Measurements from ENCODE around the gene MMP15.

The MMP15 gene

GRCh38 chr16:57984443-57985203 lies 40.9 kb upstream of the MMP15 start:
- Histone ChIP-seq H3K4me1 (ENCODE audit: insufficient read depth, low read length, severe bottlenecking) (no peaks in the 10 kb centered on the region), H3F3A (ENCODE audit: insufficient read depth, low read length) (no peaks in the 10 kb centered on the region), H3K9me2 (ENCODE audit: low read depth, low read length) (no peaks in the 10 kb centered on the region), H3K79me2 (ENCODE audit: insufficient read depth, low read length) (no peaks in the 10 kb centered on the region), H3K4me2 (ENCODE audit: low read length) (no peak overlapping the region), H3K36me3 (ENCODE audit: insufficient read depth, low read length) (no peaks in the 10 kb centered on the region), H3K4me3 (ENCODE audit: low read depth, low read length, poor library complexity, severe bottlenecking) (no peak overlapping the region), H3K9ac (ENCODE audit: low read length) (no peak overlapping the region), H3K27ac (ENCODE audit: low read depth, low read length, poor library complexity, severe bottlenecking) (no peak overlapping the region), H2AFZ (ENCODE audit: low read length) (no peak overlapping the region), H3K9me3 (ENCODE audit: low read length) (no peaks in the 10 kb centered on the region), H4K20me1 (ENCODE audit: insufficient read depth, low read length) (no peaks in the 10 kb centered on the region), H3K27me3 (ENCODE audit: insufficient read depth, low read length) (no peaks in the 10 kb centered on the region)
- TF ChIP-seq EZH2 (IDR thresholded peaks at IDR 0.05; ENCODE audit: borderline replicate concordance, low read length) (no peak), CTCF (IDR thresholded peaks at IDR 0.05; ENCODE audit: low read length) (no peak)

- Histone ChIP-seq H3K9me2 (ENCODE audit: low read depth, low read length) (no peaks in the 10 kb centered on the region), H2AFZ (ENCODE audit: low read length) (no peak overlapping the region), H3K4me3 (ENCODE audit: low read depth, low read length, poor library complexity, severe bottlenecking) (no peak overlapping the region), H3K4me1 (ENCODE audit: insufficient read depth, low read length, severe bottlenecking) (no peaks in the 10 kb centered on the region), H4K20me1 (ENCODE audit: insufficient read depth, low read length) (no peaks in the 10 kb centered on the region), H3K79me2 (ENCODE audit: insufficient read depth, low read length) (no peaks in the 10 kb centered on the region), H3K36me3 (ENCODE audit: insufficient read depth, low read length) (no peaks in the 10 kb centered on the region), H3K27me3 (ENCODE audit: insufficient read depth, low read length) (no peaks in the 10 kb centered on the region), H3K27ac (ENCODE audit: low read depth, low read length, poor library complexity, severe bottlenecking) (no peak overlapping the region), H3K4me2 (ENCODE audit: low read length) (no peak overlapping the region), H3K9ac (ENCODE audit: low read length) (no peak overlapping the region), H3F3A (ENCODE audit: insufficient read depth, low read length) (no peaks in the 10 kb centered on the region), H3K9me3 (ENCODE audit: low read length) (no peaks in the 10 kb centered on the region)
- TF ChIP-seq CTCF (IDR thresholded peaks at IDR 0.05; ENCODE audit: low read length) (no peak), EZH2 (IDR thresholded peaks at IDR 0.05; ENCODE audit: borderline replicate concordance, low read length) (no peak)
Measured at GRCh38 chr16:57985204-57986181, 40.1 kb upstream of the MMP15 start.

GRCh38 chr16:57986196-57986595 lies 39.4 kb upstream of the MMP15 start:
- H3K4me1 ChIP-seq (ENCODE audit: insufficient read depth, low read length, severe bottlenecking), result no peaks in the 10 kb centered on the region
- H3K4me3 ChIP-seq (ENCODE audit: low read depth, low read length, poor library complexity, severe bottlenecking), result no peak overlapping the region
- no peaks in the 10 kb centered on the region for H3K9me3 ChIP-seq (ENCODE audit: low read length)
- H3K9me2 ChIP-seq (ENCODE audit: low read depth, low read length), result no peaks in the 10 kb centered on the region
- H3K27ac ChIP-seq (ENCODE audit: low read depth, low read length, poor library complexity, severe bottlenecking), result no peak overlapping the region
- H3K79me2 ChIP-seq (ENCODE audit: insufficient read depth, low read length), result no peaks in the 10 kb centered on the region
- H3K9ac ChIP-seq (ENCODE audit: low read length), result no peak overlapping the region
- no peak for TF ChIP-seq EZH2 (IDR thresholded peaks at IDR 0.05; ENCODE audit: borderline replicate concordance, low read length)
- no peak for TF ChIP-seq CTCF (IDR thresholded peaks at IDR 0.05; ENCODE audit: low read length)
- 0 out of 2 replicates have a peak, but pooled peaks cover 3% of the 10 kb centered on the region for H3K27me3 ChIP-seq (ENCODE audit: insufficient read depth, low read length)
- no peaks in the 10 kb centered on the region for H3K36me3 ChIP-seq (ENCODE audit: insufficient read depth, low read length)
- no peak overlapping the region for H3K4me2 ChIP-seq (ENCODE audit: low read length)
- no peaks in the 10 kb centered on the region for H3F3A ChIP-seq (ENCODE audit: insufficient read depth, low read length)
- no peaks in the 10 kb centered on the region for H4K20me1 ChIP-seq (ENCODE audit: insufficient read depth, low read length)
- no peak overlapping the region for H2AFZ ChIP-seq (ENCODE audit: low read length)
